ENCODE measurements around the gene CDC42BPB. TPM values are rescaled to one million over a fixed set of nuclear protein-coding genes. Genes with fewer than 3 reads are reported as not detected.

CDC42BPB gene
- total RNA-seq, 4 donors from 2014 or later: 85.3 to 174 (median 101) TPM

- no peak for DNase-seq (ENCODE audit: low spot score in 2 of 2)
- H3K4me3 ChIP-seq (ENCODE audit: low read depth, poor library complexity, severe bottlenecking): no peak overlapping the region
- WGBS, 2 donors: 79 to 81% methylated on average over 39 of the region's 39 CpGs
- intact Hi-C loops (cut with DNase I; ENCODE audit: low total_unique reads): no loop called here
- TF ChIP-seq CTCF (IDR thresholded peaks at IDR 0.05) (no peak), POLR2A (IDR thresholded peaks at IDR 0.05) (no peak)
Observed at GRCh38 chr14:102900631-102901571, 156.4 kb downstream of the CDC42BPB start.

GRCh38 chr14:102899516-102899900 lies 157.8 kb downstream of the CDC42BPB start:
- TF ChIP-seq POLR2A (IDR thresholded peaks at IDR 0.05) (no peak), CTCF (IDR thresholded peaks at IDR 0.05) (no peak)
- 99 to 100% methylated on average over 8 of the region's 8 CpGs for WGBS, 2 donors
- intact Hi-C loops (cut with DNase I; ENCODE audit: low total_unique reads): no loop called here
- DNase-seq (ENCODE audit: low spot score in 2 of 2): no peak
- no peak overlapping the region for H3K4me3 ChIP-seq (ENCODE audit: low read depth, poor library complexity, severe bottlenecking)

GRCh38 chr14:102898776-102899515 lies 158.4 kb downstream of the CDC42BPB start:
- no peak for DNase-seq (ENCODE audit: low spot score in 2 of 2)
- H3K4me3 ChIP-seq (ENCODE audit: low read depth, poor library complexity, severe bottlenecking): no peak overlapping the region
- TF ChIP-seq CTCF (IDR thresholded peaks at IDR 0.05) (no peak), POLR2A (IDR thresholded peaks at IDR 0.05) (no peak)
- WGBS, 2 donors: 90 to 92% methylated on average over 18 of the region's 18 CpGs
- intact Hi-C loops (cut with DNase I; ENCODE audit: low total_unique reads): no loop called here

GRCh38 chr14:102898298-102898697 lies 159.1 kb downstream of the CDC42BPB start:
- DNase-seq (ENCODE audit: low spot score in 2 of 2): no peak
- 78 to 94% methylated on average over 6 of the region's 6 CpGs for WGBS, 2 donors

More at GRCh38 chr14:102898298-102898697, 159.1 kb downstream of the CDC42BPB start:
- intact Hi-C loops (cut with DNase I; ENCODE audit: low total_unique reads): no loop called here
- no peak for TF ChIP-seq POLR2A (IDR thresholded peaks at IDR 0.05)
- TF ChIP-seq CTCF (IDR thresholded peaks at IDR 0.05): no peak
- no peak overlapping the region for H3K4me3 ChIP-seq (ENCODE audit: low read depth, poor library complexity, severe bottlenecking)

All from lower leg skin (tissue), 4 donors.